NCI-H1930 (cell line): ENCODE measurements around the gene HTT.
A peak's percentile ranks its signal among the peaks of the same experiment; 100 is the strongest.

Experiments used
- DNase-seq, 2 experiments: peaks; one replicate each; lab custom pipeline; 2025; lab: John Stamatoyannopoulos, UW

HTT gene

GRCh38 chr4:3291969-3292570 is 217.6 kb downstream of the HTT start:
- peak in 1 of 2 experiments; percentile 26 for DNase-seq

- peak; percentile 83 to 93 for DNase-seq
Observed at GRCh38 chr4:3292571-3293400, 218.3 kb downstream of the HTT start, which contains the start of gene RGS12. Gene RGS12 (plus strand): TSS chr4:3293021. CDS start chr4:3316171, 23,150 bp downstream.
